OCI-M2 (cell line): Measurements from ENCODE around the gene VRK1.

Source experiments
- DNase-seq: peaks from one replicate; lab custom pipeline; 2025; ENCODE audit not compliant: unreplicated experiment; lab: John Stamatoyannopoulos, UW

VRK1 gene

GRCh38 chr14:96790186-96790585, 7.0 kb upstream of the VRK1 start:
- no peak for DNase-seq

- DNase-seq: no peak
These were observed 6.5 kb upstream of the VRK1 start for GRCh38 chr14:96790706-96791105.

GRCh38 chr14:96792003-96792402, 5.2 kb upstream of the VRK1 start:
- DNase-seq: no peak

- no peak for DNase-seq
These were observed 4.6 kb upstream of the VRK1 start for GRCh38 chr14:96792591-96792990.

GRCh38 chr14:96793547-96793946, 3.6 kb upstream of the VRK1 start:
- no peak for DNase-seq

- DNase-seq: no peak
These were observed 1.9 kb upstream of the VRK1 start for GRCh38 chr14:96795109-96795828.

- no peak for DNase-seq
These were observed 584 bp downstream of the VRK1 start for GRCh38 chr14:96797582-96798349.

- no peak for DNase-seq
These were observed 1.8 kb downstream of the VRK1 start for GRCh38 chr14:96798956-96799355.

GRCh38 chr14:96799489-96800054, 2.4 kb downstream of the VRK1 start:
- DNase-seq: no peak

GRCh38 chr14:96801931-96802330, 4.7 kb downstream of the VRK1 start:
- no peak for DNase-seq

GRCh38 chr14:96802963-96803362, 5.8 kb downstream of the VRK1 start:
- no peak for DNase-seq

GRCh38 chr14:96803958-96804357, 6.8 kb downstream of the VRK1 start:
- no peak for DNase-seq

- no peak for DNase-seq
These were observed 7.7 kb downstream of the VRK1 start for GRCh38 chr14:96804895-96805294.

- DNase-seq: no peak
These were observed 8.8 kb downstream of the VRK1 start for GRCh38 chr14:96805956-96806355.

GRCh38 chr14:96806836-96807235, 9.7 kb downstream of the VRK1 start:
- no peak for DNase-seq

- DNase-seq: no peak
These were observed 11.6 kb downstream of the VRK1 start for GRCh38 chr14:96808619-96809406.

- DNase-seq: no peak
These were observed 14.1 kb downstream of the VRK1 start for GRCh38 chr14:96811265-96811664.

GRCh38 chr14:96811985-96812667, 14.9 kb downstream of the VRK1 start:
- DNase-seq: no peak

GRCh38 chr14:96816281-96816680, 19.1 kb downstream of the VRK1 start:
- DNase-seq: no peak

- DNase-seq: no peak
These were observed 20.8 kb downstream of the VRK1 start for GRCh38 chr14:96817750-96818666.
